Activated CD4-positive, CD25-positive, alpha-beta regulatory T cell treated with anti-CD3 and anti-CD28 coated beads, Interleukin-2, amount 50 U/mL, for 24 hours (primary cell): ENCODE data around the gene NCOR1.

Experiments used
- ATAC-seq, 2 donors: fragments of 150-1000 bp; cut with Tn5 transposase; one replicate each; pipeline ENCODE4 v1.10.0; 2021; ENCODE audit warnings: mild to moderate bottlenecking in 1 of 2, moderate library complexity in 1 of 2

NCOR1 gene

DNA sequence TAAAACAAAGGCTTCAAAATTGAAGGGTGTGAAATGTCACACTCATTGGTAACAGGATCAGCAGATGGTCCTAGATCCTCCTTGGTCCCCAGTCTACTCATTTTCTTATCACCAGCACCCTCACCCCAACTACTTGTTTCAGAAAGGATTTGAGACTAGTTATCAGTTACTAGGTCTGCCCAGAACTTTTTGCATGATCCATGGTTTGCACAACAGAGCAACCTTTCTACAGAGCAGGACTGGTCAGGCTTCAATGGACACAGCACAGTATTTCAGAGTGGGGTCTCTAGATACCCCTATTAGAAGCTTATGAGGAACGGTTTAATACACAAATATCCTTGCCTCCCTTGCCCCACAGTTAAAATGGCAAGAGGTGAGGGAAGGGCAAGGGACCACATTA, 190.1 kb downstream of the NCOR1 start:
- no peak for ATAC-seq

DNA sequence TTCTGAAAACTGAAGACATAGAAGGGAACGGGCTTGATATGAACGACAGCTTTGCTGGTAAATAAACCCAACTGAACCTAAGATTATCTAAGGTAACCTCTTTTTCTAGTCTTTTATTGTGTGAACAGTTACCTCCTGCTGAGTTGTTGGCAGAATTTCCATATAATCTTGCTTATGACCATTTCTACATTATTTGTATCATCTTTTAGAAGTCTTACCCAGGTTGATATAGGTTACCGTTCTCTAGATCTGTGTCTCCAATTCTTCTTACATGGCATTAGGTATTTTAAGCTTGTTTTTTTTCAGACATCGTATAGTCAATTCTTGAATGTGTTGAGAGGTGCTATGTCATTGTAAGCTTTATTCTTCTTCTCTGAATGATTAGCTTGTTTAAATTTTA, 191.5 kb downstream of the NCOR1 start:
- no peak for ATAC-seq

DNA sequence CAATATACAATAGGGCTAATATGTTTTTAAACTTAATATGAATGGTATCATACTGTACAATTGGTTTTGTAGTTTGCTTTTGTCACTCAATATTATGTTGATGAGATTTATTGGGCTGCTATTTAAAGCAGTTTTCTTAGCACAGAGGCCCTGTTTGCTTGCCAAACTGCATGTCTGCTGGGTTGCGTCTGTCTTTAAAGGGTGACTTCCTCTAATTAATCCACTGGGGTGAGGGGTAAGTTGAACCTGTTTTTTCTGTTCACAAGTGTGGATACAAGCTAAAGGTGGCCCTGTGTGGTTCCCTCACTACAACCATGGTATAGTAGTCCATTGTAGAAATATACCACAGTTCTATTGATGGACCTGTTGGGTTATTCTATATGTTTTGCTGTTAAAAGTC, 196.0 kb downstream of the NCOR1 start:
- ATAC-seq: no peak

DNA sequence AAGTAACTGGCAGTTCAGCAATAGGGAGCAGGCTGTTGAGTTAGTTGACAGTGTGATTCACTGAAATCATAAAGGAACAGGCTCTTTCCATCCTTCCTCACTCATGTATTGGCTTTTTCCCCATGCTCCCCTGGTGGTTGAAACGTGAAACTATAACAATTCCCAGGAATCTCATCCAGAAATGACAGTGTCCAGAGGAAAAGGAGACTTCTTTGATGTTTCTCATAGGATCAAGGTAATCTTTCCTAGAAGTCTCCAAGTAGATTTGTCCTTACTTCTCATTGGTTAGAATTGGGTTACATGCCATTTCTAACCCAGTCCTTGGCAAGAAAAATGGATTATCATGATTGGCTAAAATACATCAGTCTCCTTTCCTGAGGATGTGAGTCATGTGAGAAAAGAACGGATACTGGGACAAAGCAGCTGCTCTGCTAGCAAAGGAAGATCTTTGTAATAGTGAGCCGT, 201.4 kb downstream of the NCOR1 start:
- no peak for ATAC-seq

DNA sequence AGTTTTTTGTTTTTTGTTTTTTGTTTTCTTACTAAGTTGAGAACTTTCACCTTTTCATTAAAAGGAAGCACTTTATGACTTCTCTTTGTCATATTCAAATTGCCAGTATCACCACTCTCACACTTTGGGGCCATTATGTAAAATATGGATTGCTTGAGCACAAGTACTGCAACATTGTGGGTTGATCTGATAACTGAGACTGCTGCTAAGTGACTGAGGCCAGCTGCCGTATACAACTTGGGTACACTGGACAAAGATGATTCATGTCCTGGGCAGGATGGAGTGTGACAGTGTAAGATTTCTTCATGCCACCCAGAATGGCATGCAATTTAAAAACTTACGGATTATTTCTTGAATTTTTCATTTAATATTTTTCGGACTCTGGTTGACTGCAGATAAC, 207.9 kb downstream of the NCOR1 start:
- ATAC-seq: peak; percentile 55 to 62

DNA sequence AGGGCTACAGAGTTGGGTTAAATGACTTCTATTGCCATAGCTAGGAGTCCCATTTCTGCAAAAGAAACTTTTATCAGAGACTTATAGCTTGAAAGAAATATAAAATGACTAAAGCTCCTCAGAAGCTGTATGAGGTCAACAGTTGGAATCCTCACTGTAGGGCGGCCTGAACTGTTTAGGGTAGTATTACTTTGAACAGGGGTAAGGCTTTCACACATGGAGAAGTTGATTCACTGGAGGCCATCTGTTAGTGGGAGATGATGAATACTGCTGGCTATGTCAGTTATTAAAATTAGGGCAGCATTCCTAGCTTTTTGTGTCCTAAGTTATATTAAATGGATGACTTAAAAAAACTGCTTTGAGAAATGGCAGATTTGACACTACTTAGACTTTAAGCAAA, 209.7 kb downstream of the NCOR1 start:
- no peak for ATAC-seq

DNA sequence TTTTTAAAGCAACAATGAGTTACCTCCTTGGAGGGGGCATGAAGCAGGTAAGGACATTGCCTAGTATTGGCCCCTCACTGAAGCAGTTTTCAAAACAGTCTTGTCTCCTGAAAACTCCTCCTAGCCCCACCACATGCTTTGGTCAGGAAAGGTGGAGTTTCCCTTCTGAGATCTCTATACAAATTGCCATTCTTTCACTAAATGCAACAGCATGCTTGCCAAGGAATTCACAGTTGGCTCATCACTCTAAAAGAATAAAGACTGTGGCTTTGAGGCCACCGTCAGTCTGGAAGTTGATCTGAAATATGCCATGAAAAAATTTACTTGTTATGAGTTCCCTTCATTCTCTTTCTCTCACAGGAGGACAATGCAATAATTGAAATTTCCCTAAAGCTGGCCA, 211.5 kb downstream of the NCOR1 start:
- no peak for ATAC-seq

DNA sequence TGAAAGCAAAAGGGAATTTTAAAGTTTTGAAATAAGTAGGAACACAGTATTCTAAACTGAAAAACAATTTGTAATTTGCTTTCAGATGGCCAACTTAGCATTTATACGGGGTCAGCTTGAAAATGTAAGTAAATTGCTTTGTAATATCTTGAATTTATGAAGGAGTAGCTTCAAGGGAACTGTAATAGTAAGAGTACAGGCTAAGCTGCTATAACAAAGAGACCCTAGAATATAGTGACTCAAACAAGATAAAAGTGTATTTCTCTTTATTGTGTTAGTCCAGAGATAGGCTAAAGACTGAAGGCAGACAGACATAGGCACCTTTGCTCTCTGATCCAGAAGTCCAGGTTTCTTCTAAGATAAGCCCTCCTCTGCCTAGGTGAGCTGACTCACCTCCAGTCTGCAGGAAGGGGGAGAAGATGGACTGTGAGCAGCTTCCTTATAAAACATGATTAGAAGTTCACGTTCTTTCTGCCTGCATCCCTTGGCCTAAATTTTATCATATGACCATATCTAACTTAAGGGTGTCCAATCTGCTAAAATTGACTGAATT, 212.6 kb downstream of the NCOR1 start:
- ATAC-seq: no peak

DNA sequence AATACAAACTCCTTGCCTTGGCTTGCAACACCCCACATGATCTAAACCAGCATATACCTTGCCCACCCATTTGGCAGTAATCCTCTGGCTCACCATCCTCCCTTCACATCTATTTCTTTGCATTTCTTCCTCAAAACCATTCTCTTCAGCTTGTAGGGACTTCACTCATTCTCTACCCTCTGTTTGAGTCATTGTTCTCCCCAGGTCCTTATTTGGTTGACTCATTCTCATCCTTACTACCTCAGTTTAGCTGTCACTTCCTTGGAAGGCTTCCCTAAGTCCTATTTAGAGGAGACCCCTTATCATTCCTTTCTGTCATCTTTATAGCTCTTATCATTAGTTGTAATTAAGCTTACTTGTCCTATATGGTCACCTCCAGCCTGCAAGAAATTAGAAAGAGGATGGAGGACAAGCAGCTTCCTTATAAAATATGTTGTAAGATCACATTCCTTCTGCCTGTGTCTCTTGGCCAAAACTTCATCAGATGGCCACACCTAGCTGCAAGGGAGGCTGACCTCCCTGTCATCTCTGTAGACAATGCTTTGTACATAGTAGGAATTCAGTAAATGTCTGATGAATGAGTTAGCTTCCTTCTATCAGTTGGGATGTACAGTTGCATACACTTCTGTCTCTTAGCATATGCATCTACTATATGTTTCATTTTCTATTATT, 214.0 kb downstream of the NCOR1 start:
- no peak for ATAC-seq

DNA sequence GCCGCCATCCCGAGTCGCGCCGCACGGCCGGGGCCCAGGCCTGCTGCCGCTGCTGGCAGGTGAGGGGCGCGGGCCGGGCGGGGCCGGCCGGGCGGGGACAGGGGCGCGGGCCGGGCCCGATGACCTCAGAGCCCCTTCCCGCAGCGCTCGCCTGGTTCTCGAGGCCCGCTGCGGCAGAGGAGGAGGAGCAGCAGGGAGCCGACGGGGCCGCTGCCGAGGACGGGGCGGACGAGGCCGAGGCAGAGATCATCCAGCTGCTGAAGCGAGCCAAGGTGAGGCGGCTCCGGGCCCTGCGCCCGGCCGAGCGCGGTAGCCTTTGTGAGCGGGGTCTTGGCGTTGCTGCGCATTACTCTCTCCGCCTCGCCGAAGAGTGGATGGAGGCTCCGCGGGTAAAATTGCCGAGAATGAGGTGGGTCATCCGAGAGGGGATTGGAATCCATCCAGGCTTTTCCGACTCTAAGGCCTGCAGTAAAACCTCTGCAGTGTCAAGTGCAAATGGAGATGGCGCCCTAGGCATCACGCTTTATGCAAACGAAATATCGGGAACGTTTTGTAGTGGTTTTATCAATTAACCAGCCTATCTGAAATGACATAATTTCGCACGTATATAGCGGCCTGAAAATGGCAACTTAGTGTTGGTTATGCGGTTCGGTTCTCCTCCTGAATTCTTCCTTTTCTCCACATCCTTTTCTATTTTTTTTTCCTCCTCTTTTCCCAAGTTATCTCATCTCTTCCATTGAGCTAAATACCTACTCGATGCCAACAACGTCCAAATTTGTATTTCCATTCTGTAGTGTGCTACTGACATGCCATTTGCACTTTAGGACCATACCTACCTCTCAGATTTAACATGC, 215.1 kb downstream of the NCOR1 start:
- peak in 1 of 2 donors; percentile 39 for ATAC-seq

DNA sequence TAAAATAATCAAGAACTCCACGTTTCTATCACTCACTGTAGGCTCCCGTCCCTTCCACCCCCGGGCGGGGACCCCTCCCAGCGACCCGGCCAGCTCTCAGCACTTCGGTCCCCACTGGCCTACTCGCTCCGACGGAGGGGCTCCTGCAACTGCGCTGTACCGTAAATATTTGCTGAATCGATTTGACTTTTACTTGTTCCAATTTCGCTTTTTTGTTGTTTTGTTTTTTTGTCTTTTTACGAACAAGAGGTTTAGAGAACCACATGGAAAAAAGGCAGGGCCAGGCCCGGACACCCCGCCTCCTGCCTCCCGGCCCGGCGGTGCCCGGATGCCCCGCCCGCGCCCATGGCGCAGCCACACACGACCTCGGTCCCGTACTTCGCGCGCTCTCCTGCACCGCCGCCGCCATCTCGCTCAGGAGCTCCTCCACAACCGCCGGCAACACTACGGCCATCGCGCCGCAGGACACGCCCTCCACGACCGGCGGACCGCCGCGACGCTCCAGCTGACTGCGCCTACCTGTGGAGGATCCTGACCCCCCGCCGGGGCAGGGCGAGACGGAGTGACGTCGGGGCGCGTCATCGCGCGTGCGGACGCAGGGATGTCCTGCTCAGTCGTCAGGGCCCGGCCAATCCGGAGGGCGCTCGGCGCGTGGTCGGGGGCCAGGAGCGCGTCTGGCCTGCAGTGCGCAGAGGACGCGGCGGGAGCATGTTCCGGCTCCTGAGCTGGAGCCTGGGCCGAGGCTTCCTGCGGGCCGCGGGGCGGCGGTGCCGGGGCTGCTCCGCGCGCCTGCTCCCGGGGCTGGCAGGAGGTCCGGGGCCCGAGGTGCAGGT, 216.0 kb downstream of the NCOR1 start, which contains the start of the genes TTC19 and ZSWIM7:
TTC19 (plus strand) TSS at position 684 of the 833 bp plus-strand sequence; CDS start at position 709, 25 bp downstream.
ZSWIM7 (minus strand) TSS at position 564 of the 833 bp plus-strand sequence; CDS start at position 454, 110 bp downstream.
- peak; percentile 91 to 94 for ATAC-seq

DNA sequence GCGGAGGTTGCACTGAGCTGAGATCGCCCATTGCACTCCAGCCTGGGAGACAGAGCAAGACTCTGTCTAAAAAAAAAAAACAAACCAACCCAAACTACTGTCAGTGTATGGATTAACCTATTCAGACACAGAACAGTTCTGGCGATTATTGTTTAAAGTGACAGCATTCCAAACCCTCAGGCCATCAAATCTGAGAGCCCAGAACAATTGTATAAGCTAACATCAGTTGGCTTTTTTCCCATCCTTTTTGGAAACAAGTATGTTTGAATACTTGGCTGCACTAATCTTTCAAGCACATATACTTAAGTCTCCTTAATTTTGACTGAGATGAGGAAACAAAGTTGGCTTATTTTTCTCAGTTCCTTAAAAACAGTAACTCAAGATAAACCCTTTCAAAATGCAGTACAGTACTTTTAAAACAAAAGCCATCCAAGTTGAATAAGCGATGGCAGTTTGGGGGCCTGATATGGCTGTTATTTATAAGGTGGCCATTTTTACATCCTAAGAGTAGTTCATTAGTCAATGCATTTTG, 217.2 kb downstream of the NCOR1 start:
- ATAC-seq: no peak

DNA sequence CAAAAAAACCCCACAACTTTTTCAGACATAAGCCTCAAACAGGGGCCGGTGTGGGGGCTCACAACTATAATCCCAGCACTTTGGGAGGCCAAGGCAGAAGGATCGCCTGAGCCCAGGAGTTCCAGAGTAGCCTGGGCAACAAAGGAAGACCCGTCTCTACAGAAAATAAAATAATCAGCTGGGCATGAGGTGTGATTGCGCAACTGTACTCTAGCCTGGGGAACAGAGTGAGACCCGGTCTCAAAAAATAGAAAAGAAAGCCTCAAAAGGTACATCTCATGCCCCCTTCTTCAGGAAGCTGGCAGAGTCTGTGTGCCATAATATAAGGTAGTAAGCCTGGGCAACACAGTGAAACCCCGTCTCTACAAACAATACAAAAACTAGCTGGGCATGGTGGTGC, 219.0 kb downstream of the NCOR1 start:
- no peak for ATAC-seq

DNA sequence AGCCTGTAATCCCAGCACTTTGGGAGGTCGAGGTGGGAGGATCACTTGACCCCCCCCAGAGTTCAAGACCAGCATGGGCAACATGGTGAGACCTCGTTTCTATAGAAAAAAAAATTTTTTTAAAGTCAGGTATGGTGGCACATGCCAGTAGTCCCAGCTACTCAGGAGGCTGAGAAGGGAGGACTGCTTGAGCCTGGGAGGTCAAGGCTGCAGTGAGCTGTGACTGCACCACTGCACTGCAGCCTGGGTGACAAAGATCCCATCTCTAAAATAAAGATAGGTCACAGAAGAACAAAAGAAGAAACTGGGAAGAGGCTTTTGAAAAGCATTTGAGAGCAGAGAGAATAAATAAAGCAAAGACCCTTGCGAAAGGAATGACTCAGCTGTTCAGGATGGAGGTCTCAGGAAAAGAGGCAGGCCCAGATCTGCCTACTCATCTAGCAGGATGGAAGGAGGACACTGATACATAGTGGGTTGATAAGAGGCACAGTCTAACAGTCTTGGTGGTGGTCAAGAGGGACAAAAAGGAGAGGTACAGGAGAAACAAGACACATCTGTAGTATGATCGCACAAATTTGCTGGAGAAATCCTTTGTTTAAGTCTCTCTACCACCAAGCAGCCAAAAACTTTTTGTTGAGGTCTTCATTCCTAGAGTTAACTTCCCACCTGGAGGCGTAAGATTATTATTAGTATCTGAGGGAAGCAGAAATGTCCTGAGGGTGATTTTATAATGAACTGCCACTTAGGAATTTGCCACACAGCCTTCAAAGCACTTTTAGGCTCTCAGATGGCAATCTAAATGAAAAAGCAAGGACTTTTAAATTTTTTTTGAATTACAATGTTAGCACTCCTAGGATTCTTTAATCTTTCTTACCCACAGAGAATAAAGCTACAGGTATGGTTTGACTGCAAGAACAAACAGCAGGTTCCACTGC, 233.4 kb downstream of the NCOR1 start:
- no peak for ATAC-seq

DNA sequence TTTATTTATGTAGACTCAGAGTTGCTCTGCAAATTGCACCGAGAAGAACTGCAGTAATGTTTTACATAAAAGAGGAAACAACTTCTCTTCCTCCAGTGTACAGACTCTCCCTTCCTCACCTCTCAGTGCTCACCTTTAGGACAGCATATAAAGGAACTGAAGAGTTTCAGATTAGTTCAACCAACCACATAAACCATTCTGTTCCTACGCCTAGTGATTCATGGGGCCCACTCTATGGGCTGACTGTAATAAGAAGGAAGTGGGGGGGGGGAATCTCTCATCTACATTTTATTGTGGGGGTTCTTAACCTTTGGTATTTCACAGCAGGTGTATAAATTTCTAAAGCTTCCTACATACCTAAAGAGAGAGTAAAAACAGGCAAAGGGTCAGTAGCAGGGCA, 234.1 kb downstream of the NCOR1 start:
- peak; percentile 100 for ATAC-seq
